GM19025 (cell line): ENCODE measurements around the gene TTC21B.

Source experiments
- ATAC-seq: cut with Tn5 transposase; IDR thresholded peaks from one replicate; pipeline ENCODE4 v1.9.1; 2021; ENCODE audit warnings: mild to moderate bottlenecking, low read depth, moderate library complexity; ENCODE audit not compliant: unreplicated experiment

The TTC21B gene

GRCh38 chr2:165927353-165927752 lies 26.2 kb downstream of the TTC21B start:
- ATAC-seq = no peak

DNA sequence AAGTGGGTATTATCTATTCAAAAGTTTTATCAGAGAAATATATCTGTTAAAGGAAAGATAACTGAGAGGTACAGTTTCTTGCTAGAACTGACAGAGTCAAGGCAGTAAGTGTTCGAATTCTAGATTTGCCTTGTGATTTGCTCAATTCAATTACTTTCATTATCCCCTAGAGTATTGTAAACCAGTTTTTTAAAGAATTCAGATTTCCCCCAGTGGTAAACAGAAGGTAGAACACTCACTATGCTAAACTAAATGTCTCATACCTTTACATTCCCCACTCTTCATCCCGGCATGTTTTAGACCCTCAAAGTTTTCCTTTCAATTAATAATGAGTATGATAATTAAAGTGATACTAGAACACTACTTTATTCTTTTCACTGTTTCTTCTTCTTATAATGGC lies 28.6 kb downstream of the TTC21B start:
- ATAC-seq = no peak

DNA sequence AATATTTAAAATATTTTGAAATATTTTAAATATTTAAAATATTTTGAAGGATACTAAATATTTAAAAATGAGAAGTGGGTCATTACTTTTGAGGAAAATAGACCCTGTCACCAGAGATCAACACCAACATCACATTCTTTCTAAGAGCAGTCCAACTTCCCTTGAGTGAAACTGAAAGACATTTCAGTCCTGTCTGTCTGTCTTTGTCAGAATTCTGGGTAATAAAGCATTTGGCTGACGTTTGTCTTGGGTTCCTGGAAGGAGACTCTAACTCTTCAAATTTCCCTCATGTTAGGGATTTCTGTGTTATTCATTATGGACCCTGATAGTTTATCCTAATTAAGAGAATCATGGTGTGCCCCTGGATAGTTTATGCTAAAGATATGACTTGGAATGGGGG lies 32.8 kb downstream of the TTC21B start:
- ATAC-seq = no peak

- ATAC-seq = no peak
These were observed 39.9 kb downstream of the TTC21B start for GRCh38 chr2:165913636-165914035.

- no peak for ATAC-seq
These were observed 41.6 kb downstream of the TTC21B start for GRCh38 chr2:165911981-165912380.

DNA sequence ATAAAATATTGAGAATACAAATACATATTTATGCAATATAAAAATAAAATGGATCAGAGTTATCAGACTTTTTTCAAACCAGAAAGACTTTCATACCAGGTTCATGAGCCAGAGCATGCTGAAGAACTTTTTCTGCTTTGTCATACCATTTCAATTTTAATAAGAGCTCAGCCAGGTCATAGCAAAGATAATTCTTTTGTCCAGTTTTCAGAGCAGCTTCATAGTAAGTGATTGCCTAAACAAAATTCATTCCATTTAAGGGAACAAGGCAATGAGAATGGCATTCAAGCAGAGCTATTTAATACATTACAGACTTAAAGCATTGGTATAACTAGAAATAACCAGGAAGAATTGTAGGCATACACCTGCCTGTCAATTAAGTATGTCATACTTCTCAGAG lies 42.3 kb downstream of the TTC21B start:
- ATAC-seq = no peak

DNA sequence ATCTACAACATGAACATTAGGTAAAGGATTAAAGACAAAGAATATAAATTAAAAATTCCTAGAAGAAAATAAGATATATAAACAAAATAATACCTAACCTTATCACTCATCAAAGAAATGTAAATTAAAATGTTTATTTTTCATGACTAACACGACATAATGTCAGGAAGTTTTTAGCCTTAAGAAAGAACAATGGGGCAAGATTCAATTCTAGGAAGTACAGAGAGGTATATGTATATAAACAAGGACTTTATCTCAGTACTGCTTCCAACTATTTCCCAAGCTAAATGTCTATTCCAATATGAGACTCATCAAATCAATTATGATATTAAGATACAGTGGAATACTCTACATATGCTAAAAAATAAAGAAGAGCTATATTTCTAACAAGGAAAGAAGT lies 44.1 kb downstream of the TTC21B start:
- no peak for ATAC-seq

GRCh38 chr2:165905854-165906253 lies 47.7 kb downstream of the TTC21B start:
- no peak for ATAC-seq

- ATAC-seq = no peak
These were observed 48.3 kb downstream of the TTC21B start for GRCh38 chr2:165905269-165905668.

GRCh38 chr2:165904432-165904831 lies 49.1 kb downstream of the TTC21B start:
- no peak for ATAC-seq

GRCh38 chr2:165903406-165903805 lies 50.2 kb downstream of the TTC21B start:
- no peak for ATAC-seq

- peak; percentile 61 for ATAC-seq
These were observed 50.6 kb downstream of the TTC21B start for GRCh38 chr2:165902934-165903333.

DNA sequence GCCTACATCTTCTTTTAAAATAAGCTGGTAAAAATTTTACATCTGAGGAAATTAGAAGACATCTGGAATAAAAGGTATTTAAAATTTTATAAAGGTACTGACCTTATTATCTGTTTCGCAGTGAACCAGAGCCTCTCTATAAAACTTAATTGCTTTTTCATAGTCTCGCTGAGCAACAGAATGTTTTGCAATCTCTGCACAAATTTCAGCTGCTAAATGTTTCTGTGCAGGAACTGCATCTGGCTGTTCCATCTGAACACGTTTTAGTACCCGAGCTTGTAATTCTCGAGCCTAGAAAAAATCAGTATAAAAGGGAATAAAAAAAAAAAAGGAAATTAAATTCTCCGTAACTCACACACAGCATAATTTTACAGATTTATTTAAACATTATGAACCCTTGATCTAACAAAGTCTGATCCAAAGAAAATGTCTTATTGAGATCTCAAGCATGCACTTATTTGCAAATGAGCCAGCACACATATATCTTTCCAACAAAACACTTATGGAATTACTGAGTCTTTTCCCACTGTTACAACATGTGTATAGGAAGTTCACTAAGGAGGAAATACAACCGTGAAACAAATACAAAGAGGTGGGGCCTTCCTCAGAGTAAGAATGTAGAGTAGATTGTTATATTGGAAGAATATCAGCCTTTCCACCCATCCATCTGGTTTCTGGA lies 51.8 kb downstream of the TTC21B start:
- ATAC-seq = no peak

GRCh38 chr2:165899311-165899710 lies 54.3 kb downstream of the TTC21B start:
- ATAC-seq = no peak

- ATAC-seq = no peak
These were observed 55.2 kb downstream of the TTC21B start for GRCh38 chr2:165898381-165898780.

GRCh38 chr2:165897726-165898125 lies 55.9 kb downstream of the TTC21B start:
- ATAC-seq = no peak

GRCh38 chr2:165897074-165897473 lies 56.5 kb downstream of the TTC21B start:
- ATAC-seq = no peak

- peak; percentile 80 for ATAC-seq
These were observed 57.6 kb downstream of the TTC21B start for GRCh38 chr2:165895974-165896373.

GRCh38 chr2:165893556-165893955 lies 60.0 kb downstream of the TTC21B start:
- ATAC-seq = no peak

- ATAC-seq = no peak
These were observed 61.0 kb downstream of the TTC21B start for GRCh38 chr2:165892526-165892925.

- ATAC-seq = no peak
These were observed 61.6 kb downstream of the TTC21B start for GRCh38 chr2:165891943-165892342.

GRCh38 chr2:165891345-165891744 lies 62.2 kb downstream of the TTC21B start:
- ATAC-seq = no peak

GRCh38 chr2:165889798-165890197 lies 63.8 kb downstream of the TTC21B start:
- no peak for ATAC-seq
